Caco-2 (cell line): Measurements from ENCODE around the gene MGAT4A. TPM values are rescaled to one million over a fixed set of nuclear protein-coding genes. Genes with fewer than 3 reads are reported as not detected.

Source experiments
- BruUV-seq: library from RNA; stranded (reverse); fragments of 400-500 nt; replicated peaks from 2 replicates; lab custom pipeline; 2021; lab: Mats Ljungman, UMichigan
- CTCF ChIA-PET: fragments of 300-600 bp; sonication (Branson Sonifier 250); formaldehyde crosslinking; loops from one replicate; lab custom pipeline; 2022; ENCODE audit warnings: antibody characterized with exemption; lab: Charles Lee
- POLR2A ChIA-PET: fragments of 300-600 bp; sonication (Branson Sonifier 250); formaldehyde crosslinking; loops from one replicate; lab custom pipeline; 2022; ENCODE audit warnings: antibody characterized with exemption; lab: Charles Lee
- DNase-seq, 2 experiments: peaks; one replicate each; pipeline versions ENCODE4 v3.0.0 to v3.0.0-alpha.2; 2020 to 2022
- H3K27me3 ChIP-seq: replicated peaks from 2 replicates; pipeline ENCODE4 v1.6.0; 2011; ENCODE audit warnings: low read length; ENCODE audit not compliant: control insufficient read depth, insufficient read depth
- H3K36me3 ChIP-seq: 2 replicates; pipeline ENCODE4 v1.5.1; 2011; ENCODE audit warnings: low read length; ENCODE audit not compliant: control insufficient read depth, insufficient read depth
- H3K4me1 ChIP-seq: fragments of 250-450 bp; sonication (Bioruptor Pico); 2 replicates; pipeline ENCODE4 v1.5.1; 2020; ENCODE audit warnings: mild to moderate bottlenecking
- H3K4me3 ChIP-seq: 2 replicates; pipeline ENCODE4 v1.5.1; 2011; ENCODE audit warnings: low read depth, mild to moderate bottlenecking, control low read depth, low read length
- H3K9me3 ChIP-seq: fragments of 250-450 bp; sonication (Bioruptor Pico); 2 replicates; pipeline ENCODE4 v1.5.1; 2020; ENCODE audit warnings: mild to moderate bottlenecking, moderate library complexity
- H3K27ac Mint-ChIP-seq: one replicate; pipeline ENCODE4 v1.8.0; 2022; ENCODE audit warnings: mixed read lengths; ENCODE audit not compliant: unreplicated experiment
- H3K27me3 Mint-ChIP-seq: one replicate; pipeline ENCODE4 v1.8.0; 2022; ENCODE audit warnings: mixed read lengths; ENCODE audit not compliant: insufficient read depth, unreplicated experiment
- H3K36me3 Mint-ChIP-seq: one replicate; pipeline ENCODE4 v1.8.0; 2022; ENCODE audit warnings: mild to moderate bottlenecking, mixed read lengths; ENCODE audit not compliant: insufficient read depth, unreplicated experiment
- H3K4me1 Mint-ChIP-seq: one replicate; pipeline ENCODE4 v1.8.0; 2022; ENCODE audit warnings: low read depth, mixed read lengths; ENCODE audit not compliant: unreplicated experiment
- H3K4me3 Mint-ChIP-seq: one replicate; pipeline ENCODE4 v1.8.0; 2022; ENCODE audit warnings: mild to moderate bottlenecking, moderate library complexity, mixed read lengths; ENCODE audit not compliant: unreplicated experiment
- H3K9me3 Mint-ChIP-seq: one replicate; pipeline ENCODE4 v1.8.0; 2022; ENCODE audit warnings: mixed read lengths; ENCODE audit not compliant: unreplicated experiment
- intact Hi-C: fragments of 100-400 bp; cut with micrococcal nuclease; formaldehyde crosslinking; loops from one replicate; pipeline ENCODE4 v1.10.0; 2022; ENCODE audit not compliant: unreplicated experiment
- total RNA-seq: library from RNA; stranded (reverse); gene quantifications from 2 replicates; pipeline ENCODE4 v1.2.3, GENCODE V29; 2022
- TF ChIP-seq, protein P1 (sequence below), 2 experiments: fragments of 200-600 bp in 1 of 2; IDR thresholded peaks; 1 replicate in 1 of 2; 2 replicates in 1 of 2; pipeline versions ENCODE4 v1.5.1 to v1.8.0; 2011 to 2022; ENCODE audit warnings: antibody characterized with exemption in 1 of 2, control low read depth in 1 of 2, inconsistent platforms in 1 of 2, low read depth in 1 of 2, low read length in 1 of 2, mild to moderate bottlenecking in 1 of 2, moderate library complexity in 1 of 2; ENCODE audit not compliant: insufficient read depth in 1 of 2, severe bottlenecking in 1 of 2, unreplicated experiment in 1 of 2

MGAT4A gene
- total RNA-seq, 1 experiment from 2014 or later = 63.7 TPM

DNA sequence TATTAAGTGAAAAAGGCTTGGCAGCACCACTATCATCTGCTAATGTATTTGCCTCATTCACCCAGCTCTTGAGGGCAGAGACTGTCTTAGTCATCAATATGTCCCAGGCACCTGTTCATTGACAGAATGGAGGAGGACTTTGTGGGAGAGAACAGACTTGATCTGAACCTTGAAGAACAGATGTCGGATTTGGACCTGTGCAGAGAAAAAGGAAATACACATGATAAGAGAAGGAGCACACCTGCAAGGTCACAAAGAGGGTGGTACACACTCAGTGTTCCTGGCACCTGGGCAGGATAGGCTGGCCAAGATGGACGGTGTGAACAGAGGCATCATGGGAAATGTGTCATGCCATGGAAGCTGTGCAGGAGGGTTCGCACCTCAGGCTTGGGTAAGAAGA lies 7.4 kb upstream of the MGAT4A start:
- H3K27me3 ChIP-seq = no peaks in the 10 kb centered on the region
- ChIA-PET POLR2A (no interaction called here), CTCF (interaction anchor here (1.5 kb wide), 1 partner anchor 89 kb away, joined by 6 read pairs; no protein-coding TSS in a partner anchor)
- H3K9me3 Mint-ChIP-seq = no peaks in the 10 kb centered on the region
- H3K4me1 ChIP-seq = peaks cover 55% of the 10 kb centered on the region
- H3K9me3 ChIP-seq = no peaks in the 10 kb centered on the region
- no peak overlapping the region for H3K4me3 Mint-ChIP-seq
- H3K36me3 Mint-ChIP-seq = no peaks in the 10 kb centered on the region
- H3K4me1 Mint-ChIP-seq = peaks cover 42% of the 10 kb centered on the region
- no peaks in the 10 kb centered on the region for H3K27me3 Mint-ChIP-seq
- TF ChIP-seq, protein P1, sequence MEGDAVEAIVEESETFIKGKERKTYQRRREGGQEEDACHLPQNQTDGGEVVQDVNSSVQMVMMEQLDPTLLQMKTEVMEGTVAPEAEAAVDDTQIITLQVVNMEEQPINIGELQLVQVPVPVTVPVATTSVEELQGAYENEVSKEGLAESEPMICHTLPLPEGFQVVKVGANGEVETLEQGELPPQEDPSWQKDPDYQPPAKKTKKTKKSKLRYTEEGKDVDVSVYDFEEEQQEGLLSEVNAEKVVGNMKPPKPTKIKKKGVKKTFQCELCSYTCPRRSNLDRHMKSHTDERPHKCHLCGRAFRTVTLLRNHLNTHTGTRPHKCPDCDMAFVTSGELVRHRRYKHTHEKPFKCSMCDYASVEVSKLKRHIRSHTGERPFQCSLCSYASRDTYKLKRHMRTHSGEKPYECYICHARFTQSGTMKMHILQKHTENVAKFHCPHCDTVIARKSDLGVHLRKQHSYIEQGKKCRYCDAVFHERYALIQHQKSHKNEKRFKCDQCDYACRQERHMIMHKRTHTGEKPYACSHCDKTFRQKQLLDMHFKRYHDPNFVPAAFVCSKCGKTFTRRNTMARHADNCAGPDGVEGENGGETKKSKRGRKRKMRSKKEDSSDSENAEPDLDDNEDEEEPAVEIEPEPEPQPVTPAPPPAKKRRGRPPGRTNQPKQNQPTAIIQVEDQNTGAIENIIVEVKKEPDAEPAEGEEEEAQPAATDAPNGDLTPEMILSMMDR (IDR thresholded peaks at IDR 0.05; ENCODE audit: insufficient read depth in 1 of 2, low read depth in 1 of 2, low read length in 1 of 2, severe bottlenecking in 1 of 2, unreplicated experiment in 1 of 2) = no peak
- BruUV-seq = no TSS peak
- H3K27ac Mint-ChIP-seq = peak overlapping the region; percentile 36
- no peak for DNase-seq
- H3K36me3 ChIP-seq = no peaks in the 10 kb centered on the region
- intact Hi-C loops = no loop called here
- H3K4me3 ChIP-seq = no peak overlapping the region

DNA sequence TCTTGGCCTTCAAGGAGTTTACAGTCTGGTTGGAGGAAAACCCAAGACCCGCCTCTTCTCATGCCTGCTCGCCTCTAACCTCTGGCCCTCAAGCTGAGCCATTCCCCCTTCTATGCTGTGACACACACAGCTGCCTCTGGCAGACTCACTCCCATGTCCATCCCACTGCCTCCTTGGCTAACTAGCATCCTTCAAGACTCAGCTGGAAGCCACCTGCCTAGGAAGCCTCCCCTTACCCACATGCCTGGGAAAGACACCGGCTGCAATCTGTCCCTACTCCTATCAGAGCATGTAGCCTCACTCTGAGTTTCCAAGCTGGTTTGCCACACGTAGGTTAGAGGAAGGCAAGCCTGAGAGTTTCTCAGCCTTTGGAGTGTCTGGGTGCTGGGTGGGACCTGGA lies 6.9 kb upstream of the MGAT4A start:
- intact Hi-C loops = no loop called here
- Mint-ChIP-seq H3K4me1 (peaks cover 45% of the 10 kb centered on the region), H3K27me3 (no peaks in the 10 kb centered on the region), H3K4me3 (no peak overlapping the region), H3K27ac (peak overlapping the region; percentile 36), H3K36me3 (no peaks in the 10 kb centered on the region), H3K9me3 (no peaks in the 10 kb centered on the region)
- Histone ChIP-seq H3K27me3 (no peaks in the 10 kb centered on the region), H3K9me3 (no peaks in the 10 kb centered on the region), H3K36me3 (no peaks in the 10 kb centered on the region), H3K4me1 (peaks cover 58% of the 10 kb centered on the region), H3K4me3 (no peak overlapping the region)
- TF ChIP-seq, protein P1 (IDR thresholded peaks at IDR 0.05; ENCODE audit: insufficient read depth in 1 of 2, low read depth in 1 of 2, low read length in 1 of 2, severe bottlenecking in 1 of 2, unreplicated experiment in 1 of 2) = no peak
- CTCF ChIA-PET = no interaction called here
- BruUV-seq = no TSS peak
- POLR2A ChIA-PET = no interaction called here
- no peak for DNase-seq

DNA sequence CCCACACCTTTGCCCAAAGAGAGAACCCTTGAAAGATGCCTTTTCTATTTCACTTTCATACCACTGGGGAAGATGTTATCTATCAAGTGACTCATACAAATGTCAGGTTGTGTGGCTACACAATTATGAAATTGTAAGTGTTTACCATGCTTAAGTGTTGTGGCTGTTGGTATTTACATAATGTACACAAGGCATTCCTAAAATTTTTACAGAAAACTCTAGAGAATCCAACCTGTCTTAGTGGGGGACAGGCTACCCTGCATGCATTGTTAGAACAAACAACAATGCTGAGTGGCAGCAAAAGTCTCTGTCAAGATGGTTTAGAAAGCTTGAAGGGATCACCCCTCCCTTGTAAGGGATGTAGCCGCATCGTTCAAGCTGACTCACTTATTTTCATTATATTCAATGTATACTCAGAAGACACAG lies 5.5 kb upstream of the MGAT4A start:
- Mint-ChIP-seq H3K27me3 (no peaks in the 10 kb centered on the region), H3K4me1 (peaks cover 53% of the 10 kb centered on the region), H3K27ac (no peak overlapping the region), H3K9me3 (no peaks in the 10 kb centered on the region), H3K4me3 (no peak overlapping the region), H3K36me3 (no peaks in the 10 kb centered on the region)
- Histone ChIP-seq H3K4me3 (no peak overlapping the region), H3K9me3 (no peaks in the 10 kb centered on the region), H3K4me1 (peaks cover 67% of the 10 kb centered on the region), H3K36me3 (no peaks in the 10 kb centered on the region), H3K27me3 (no peaks in the 10 kb centered on the region)
- ChIA-PET CTCF (no interaction called here), POLR2A (no interaction called here)
- no peak for DNase-seq
- intact Hi-C loops = no loop called here
- BruUV-seq = no TSS peak
- TF ChIP-seq, protein P1 (IDR thresholded peaks at IDR 0.05; ENCODE audit: insufficient read depth in 1 of 2, low read depth in 1 of 2, low read length in 1 of 2, severe bottlenecking in 1 of 2, unreplicated experiment in 1 of 2) = no peak
